ENCODE results near the gene ARID1B.
"Not testable (repeated sequence)": the region's sequence is repeated elsewhere in the genome, so short reads cannot be mapped to it uniquely, and the experiment has no call there.

ARID1B gene

DNA sequence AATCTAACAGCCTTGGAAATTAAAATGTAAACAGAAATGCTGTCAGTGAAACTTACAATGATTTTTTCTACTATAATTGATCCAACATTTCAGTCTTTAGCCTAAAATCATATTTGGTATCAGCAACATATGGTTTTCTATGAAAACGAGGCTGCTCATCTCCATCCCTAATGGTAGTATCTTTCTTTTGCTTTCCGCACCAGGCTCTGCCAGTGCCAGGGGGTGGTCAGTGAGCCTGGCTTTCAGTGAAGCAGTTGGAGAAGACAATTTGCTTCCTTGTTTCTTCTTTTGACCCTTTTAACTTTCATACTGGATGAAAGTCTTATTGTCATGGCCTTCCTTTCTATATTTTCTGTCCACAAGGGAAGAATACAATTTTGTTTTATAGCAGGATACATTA, 258.4 kb downstream of the ARID1B start:
- H3K79me2 ChIP-seq (ENCODE audit: low read length) = peaks cover 53% of the 10 kb centered on the region
- H3K9ac ChIP-seq (ENCODE audit: low read length) = no peak overlapping the region
- no peaks in the 10 kb centered on the region for H3K9me3 ChIP-seq (replicated peaks; ENCODE audit: insufficient read depth, low read length)
- no peaks in the 10 kb centered on the region for H3K9me2 ChIP-seq (replicated peaks; ENCODE audit: insufficient read depth, low read length)
- 0 out of 2 replicates have a peak, but pooled peaks cover 4% of the 10 kb centered on the region for H3K4me1 ChIP-seq (ENCODE audit: low read length)
- no peak overlapping the region for H3K27ac ChIP-seq (ENCODE audit: low read length)
- no peak overlapping the region for H3K4me2 ChIP-seq (ENCODE audit: low read depth, low read length)
- H4K20me1 ChIP-seq (ENCODE audit: insufficient read depth, low read length) = no peaks in the 10 kb centered on the region
- DNase-seq = no peak
- no peaks in the 10 kb centered on the region for H3F3A ChIP-seq (ENCODE audit: insufficient read depth, low read length)
- no peak for TF ChIP-seq EZH2phosphoT487 (IDR thresholded peaks at IDR 0.05; ENCODE audit: low read length)
- no peak for TF ChIP-seq CTCF (IDR thresholded peaks at IDR 0.05; ENCODE audit: low read length)
- no peaks in the 10 kb centered on the region for H3K36me3 ChIP-seq (replicated peaks; ENCODE audit: insufficient read depth, low read length)
- H2AFZ ChIP-seq (ENCODE audit: low read length) = no peak overlapping the region
- H3K27me3 ChIP-seq (replicated peaks; ENCODE audit: insufficient read depth, low read length) = no peaks in the 10 kb centered on the region
- H3K4me3 ChIP-seq (ENCODE audit: low read length) = no peak overlapping the region

- no peak for DNase-seq
- Histone ChIP-seq H3K9me3 (replicated peaks; ENCODE audit: insufficient read depth, low read length) (no peaks in the 10 kb centered on the region), H4K20me1 (ENCODE audit: insufficient read depth, low read length) (no peaks in the 10 kb centered on the region), H3F3A (ENCODE audit: insufficient read depth, low read length) (no peaks in the 10 kb centered on the region), H3K27ac (ENCODE audit: low read length) (no peak overlapping the region), H2AFZ (ENCODE audit: low read length) (no peak overlapping the region), H3K79me2 (ENCODE audit: low read length) (peaks cover 47% of the 10 kb centered on the region), H3K4me2 (ENCODE audit: low read depth, low read length) (no peak overlapping the region), H3K4me3 (ENCODE audit: low read length) (no peak overlapping the region), H3K4me1 (ENCODE audit: low read length) (0 out of 2 replicates have a peak, but pooled peaks cover 4% of the 10 kb centered on the region), H3K27me3 (replicated peaks; ENCODE audit: insufficient read depth, low read length) (no peaks in the 10 kb centered on the region), H3K9ac (ENCODE audit: low read length) (no peak overlapping the region), H3K9me2 (replicated peaks; ENCODE audit: insufficient read depth, low read length) (no peaks in the 10 kb centered on the region), H3K36me3 (replicated peaks; ENCODE audit: insufficient read depth, low read length) (no peaks in the 10 kb centered on the region)
- no peak for TF ChIP-seq EZH2phosphoT487 (IDR thresholded peaks at IDR 0.05; ENCODE audit: low read length)
Observed at GRCh38 chr6:157036245-157036711, 259.1 kb downstream of the ARID1B start.

GRCh38 chr6:157037165-157037564, 260.0 kb downstream of the ARID1B start:
- H3K4me1 ChIP-seq (ENCODE audit: low read length) = 0 out of 2 replicates have a peak, but pooled peaks cover 4% of the 10 kb centered on the region
- H3K27ac ChIP-seq (ENCODE audit: low read length) = no peak overlapping the region
- H3K9me2 ChIP-seq (replicated peaks; ENCODE audit: insufficient read depth, low read length) = no peaks in the 10 kb centered on the region
- H3K79me2 ChIP-seq (ENCODE audit: low read length) = peaks cover 45% of the 10 kb centered on the region
- H2AFZ ChIP-seq (ENCODE audit: low read length) = no peak overlapping the region
- no peak overlapping the region for H3K4me2 ChIP-seq (ENCODE audit: low read depth, low read length)
- TF ChIP-seq EZH2 (optimal IDR thresholded peaks at IDR 0.05; ENCODE audit: low read depth, low read length) (no peak), EZH2phosphoT487 (IDR thresholded peaks at IDR 0.05; ENCODE audit: low read length) (no peak), CTCF (IDR thresholded peaks at IDR 0.05; ENCODE audit: low read length) (no peak)
- H4K20me1 ChIP-seq (ENCODE audit: insufficient read depth, low read length) = no peaks in the 10 kb centered on the region
- no peaks in the 10 kb centered on the region for H3K36me3 ChIP-seq (replicated peaks; ENCODE audit: insufficient read depth, low read length)
- no peaks in the 10 kb centered on the region for H3K27me3 ChIP-seq (replicated peaks; ENCODE audit: insufficient read depth, low read length)
- H3F3A ChIP-seq (ENCODE audit: insufficient read depth, low read length) = no peaks in the 10 kb centered on the region
- no peak overlapping the region for H3K9ac ChIP-seq (ENCODE audit: low read length)
- no peak for DNase-seq
- no peak overlapping the region for H3K4me3 ChIP-seq (ENCODE audit: low read length)
- H3K9me3 ChIP-seq (replicated peaks; ENCODE audit: insufficient read depth, low read length) = no peaks in the 10 kb centered on the region

DNA sequence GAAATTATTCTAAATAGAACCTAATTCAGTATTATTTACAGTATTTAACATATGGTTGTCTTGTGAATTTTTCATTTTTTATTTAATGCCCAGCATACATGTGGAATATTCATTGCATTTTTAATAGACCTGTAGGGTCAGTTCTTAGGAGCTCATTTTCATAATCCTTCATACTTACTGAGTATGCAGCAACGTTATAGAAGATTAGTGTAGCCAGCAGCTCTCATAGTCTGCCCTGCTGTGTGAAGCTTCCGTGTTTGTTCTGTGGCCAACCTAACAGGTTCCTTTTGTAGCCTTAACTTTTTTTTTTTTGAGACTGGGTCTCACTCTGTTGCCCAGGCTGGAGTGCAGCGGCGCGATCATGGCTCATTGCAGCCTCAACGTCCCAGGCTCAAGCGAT, 261.4 kb downstream of the ARID1B start:
- no peak for DNase-seq
- H3K4me3 ChIP-seq (ENCODE audit: low read length) = no peak overlapping the region
- H3K4me2 ChIP-seq (ENCODE audit: low read depth, low read length) = no peak overlapping the region
- H4K20me1 ChIP-seq (ENCODE audit: insufficient read depth, low read length) = no peaks in the 10 kb centered on the region
- no peak overlapping the region for H2AFZ ChIP-seq (ENCODE audit: low read length)
- H3K27me3 ChIP-seq (replicated peaks; ENCODE audit: insufficient read depth, low read length) = no peaks in the 10 kb centered on the region
- H3K27ac ChIP-seq (ENCODE audit: low read length) = no peak overlapping the region
- no peaks in the 10 kb centered on the region for H3K9me3 ChIP-seq (replicated peaks; ENCODE audit: insufficient read depth, low read length)
- H3K9ac ChIP-seq (ENCODE audit: low read length) = no peak overlapping the region
- no peaks in the 10 kb centered on the region for H3K9me2 ChIP-seq (replicated peaks; ENCODE audit: insufficient read depth, low read length)
- 0 out of 2 replicates have a peak, but pooled peaks cover 4% of the 10 kb centered on the region for H3K4me1 ChIP-seq (ENCODE audit: low read length)
- H3F3A ChIP-seq (ENCODE audit: insufficient read depth, low read length) = no peaks in the 10 kb centered on the region
- peaks cover 31% of the 10 kb centered on the region for H3K79me2 ChIP-seq (ENCODE audit: low read length)
- TF ChIP-seq CTCF (IDR thresholded peaks at IDR 0.05; ENCODE audit: low read length) (no peak), EZH2 (optimal IDR thresholded peaks at IDR 0.05; ENCODE audit: low read depth, low read length) (no peak), EZH2phosphoT487 (IDR thresholded peaks at IDR 0.05; ENCODE audit: low read length) (no peak)
- no peaks in the 10 kb centered on the region for H3K36me3 ChIP-seq (replicated peaks; ENCODE audit: insufficient read depth, low read length)

- peaks cover 21% of the 10 kb centered on the region for H3K79me2 ChIP-seq (ENCODE audit: low read length)
- H3K36me3 ChIP-seq (replicated peaks; ENCODE audit: insufficient read depth, low read length); H3K9ac ChIP-seq (ENCODE audit: low read length); H3K9me3 ChIP-seq (replicated peaks; ENCODE audit: insufficient read depth, low read length); DNase-seq; H4K20me1 ChIP-seq (ENCODE audit: insufficient read depth, low read length); H3K27me3 ChIP-seq (replicated peaks; ENCODE audit: insufficient read depth, low read length); H3K27ac ChIP-seq (ENCODE audit: low read length); H3K9me2 ChIP-seq (replicated peaks; ENCODE audit: insufficient read depth, low read length); H3F3A ChIP-seq (ENCODE audit: insufficient read depth, low read length); H3K4me3 ChIP-seq (ENCODE audit: low read length); H3K4me1 ChIP-seq (ENCODE audit: low read length); H2AFZ ChIP-seq (ENCODE audit: low read length); H3K4me2 ChIP-seq (ENCODE audit: low read depth, low read length): not testable (repeated sequence)
Observed at GRCh38 chr6:157039639-157040038, 262.5 kb downstream of the ARID1B start.

Measured in MM.1S (cell line).